Heart left ventricle (tissue), 13 donors: Measurements from ENCODE around the gene GCHFR.

Experiments used
- CTCF ChIP-seq, 12 donors: fragments of 200-600 bp; sonication (generic) in 4 of 12; IDR thresholded peaks; one replicate each; pipeline versions ENCODE4 v1.5.0 to v1.8.0; 2018 to 2022; ENCODE audit warnings: antibody characterized with exemption in 12 of 12, mild to moderate bottlenecking in 5 of 12
- POLR2A ChIP-seq, 2 donors: fragments of 450-650 bp; IDR thresholded peaks; one replicate each; pipeline ENCODE4 v1.6.1; 2017; ENCODE audit warnings: antibody characterized with exemption in 2 of 2, mild to moderate bottlenecking in 2 of 2, moderate library complexity in 2 of 2
- donor health status: ischemic (EF 13 %, LVEDD 7.1; RV severe dilation, severe dysfunction).
- donor health status: DM: no; HTN: yes; CAD: no.
- donor health status: DM: no; HTN: no; CAD: no.
- donor health status: ischemic (EF 25% LVEDD 6.9; RV normal size, moderate dysfunction).
- donor health status: ischemic (EF 25% LVEDD 5.7; RV mildly dilated, moderate dysfunction).
- donor health status: ischemic (EF 35%, LVEDD 5.7; RV mildly dilated, moderate dysfunction).
- donor health status: nonischemic (EF 11% LVEDD 7.7; RV severe dilation, severe dysfunction).
- donor health status: DM: yes; HTN: yes; CAD: no.
- donor health status: PGD.
- donor health status: ischemic (EF 29% LVEDD 5.4; RV normal size, mild dysfunction).
- donor health status: nonischemic (EF 23%, LVEDD 6.1; RV moderate dilation, normal function).

GRCh38 chr15:40775007-40775406 is 11.1 kb downstream of the GCHFR start:
- no peak for TF ChIP-seq CTCF (IDR thresholded peaks at IDR 0.05)
- no peak for TF ChIP-seq POLR2A (IDR thresholded peaks at IDR 0.05)
